HepG2 (cell line): ENCODE results near the gene SLC25A25. TPM values are rescaled to one million over a fixed set of nuclear protein-coding genes. Genes with fewer than 3 reads are reported as not detected.

Source experiments
- AFF4 ChIP-seq: sonication (generic); formaldehyde crosslinking; IDR thresholded peaks from 2 replicates; pipeline ENCODE4 v1.4.0; 2020; ENCODE audit warnings: missing genetic modification reagents
- CBX5 ChIP-seq: sonication (generic); formaldehyde crosslinking; IDR thresholded peaks from 2 replicates; pipeline ENCODE4 v1.4.0; 2020; ENCODE audit warnings: missing genetic modification reagents, borderline replicate concordance
- CHD4 ChIP-seq: fragments of 200-600 bp; sonication (generic); IDR thresholded peaks from 2 replicates; pipeline ENCODE4 v1.7.0; 2017; ENCODE audit warnings: mild to moderate bottlenecking, low read length, borderline replicate concordance
- EHMT2 ChIP-seq: fragments of 200-600 bp; sonication (generic); IDR thresholded peaks from 2 replicates; pipeline ENCODE4 v1.7.0; 2017; ENCODE audit warnings: antibody characterized with exemption, low read depth, low read length, borderline replicate concordance
- FOXA3 ChIP-seq: IDR thresholded peaks from 2 replicates; pipeline ENCODE4 v1.6.1; 2016; ENCODE audit warnings: missing genetic modification reagents, missing compliant biosample characterization
- GABPB1 ChIP-seq: IDR thresholded peaks from 2 replicates; pipeline ENCODE4 v1.6.1; 2016; ENCODE audit warnings: mild to moderate bottlenecking, missing genetic modification reagents, moderate library complexity, missing compliant biosample characterization
- MAFK ChIP-seq, 2 experiments: IDR thresholded peaks in 1 of 2; conservative IDR thresholded peaks in 1 of 2; 2 replicates each; pipeline ENCODE4 v1.6.1; 2011; ENCODE audit warnings: improper control_type of control experiment in 2 of 2, low read length in 2 of 2
- MTF2 ChIP-seq: sonication (generic); formaldehyde crosslinking; IDR thresholded peaks from 2 replicates; pipeline ENCODE4 v1.5.0; 2020; ENCODE audit warnings: missing genetic modification reagents, borderline replicate concordance
- MYC ChIP-seq: sonication (generic); formaldehyde crosslinking; IDR thresholded peaks from 2 replicates; pipeline ENCODE4 v1.9.0; 2021; ENCODE audit warnings: missing genetic modification reagents, borderline replicate concordance
- NFE2 ChIP-seq: sonication (generic); formaldehyde crosslinking; IDR thresholded peaks from 2 replicates; pipeline ENCODE4 v1.4.0; 2020; ENCODE audit warnings: missing genetic modification reagents
- NFE2L1 ChIP-seq: sonication (generic); formaldehyde crosslinking; IDR thresholded peaks from 2 replicates; pipeline ENCODE4 v1.4.0; 2020; ENCODE audit warnings: missing genetic modification reagents, mild to moderate bottlenecking, borderline replicate concordance
- NR2F2 ChIP-seq: IDR thresholded peaks from 2 replicates; pipeline ENCODE4 v1.6.1; 2012; ENCODE audit warnings: low read depth, inconsistent platforms, borderline replicate concordance
- POGZ ChIP-seq: sonication (generic); formaldehyde crosslinking; IDR thresholded peaks from 2 replicates; pipeline ENCODE4 v1.4.0; 2020; ENCODE audit warnings: mild to moderate bottlenecking, missing genetic modification reagents
- RBAK ChIP-seq: sonication (generic); formaldehyde crosslinking; IDR thresholded peaks from 2 replicates; pipeline ENCODE4 v1.5.1; 2020; ENCODE audit warnings: mild to moderate bottlenecking, missing genetic modification reagents
- RELA ChIP-seq: sonication (generic); formaldehyde crosslinking; IDR thresholded peaks from 2 replicates; pipeline ENCODE4 v1.4.0; 2020; ENCODE audit warnings: missing genetic modification reagents
- TBP ChIP-seq: sonication (generic); formaldehyde crosslinking; IDR thresholded peaks from 2 replicates; pipeline ENCODE4 v1.5.0; 2020; ENCODE audit warnings: missing genetic modification reagents
- TBX3 ChIP-seq: fragments of 450-650 bp; IDR thresholded peaks from 2 replicates; pipeline ENCODE4 v1.6.1; 2017; ENCODE audit warnings: antibody characterized with exemption, mild to moderate bottlenecking, inconsistent platforms, borderline replicate concordance
- TRIM24 ChIP-seq: sonication (generic); formaldehyde crosslinking; IDR thresholded peaks from 2 replicates; pipeline ENCODE4 v1.8.0; 2022; ENCODE audit warnings: mild to moderate bottlenecking, missing genetic modification reagents
- ZFP1 ChIP-seq: IDR thresholded peaks from 2 replicates; pipeline ENCODE4 v1.6.1; 2016
- ZFP37 ChIP-seq: sonication (generic); formaldehyde crosslinking; IDR thresholded peaks from 2 replicates; pipeline ENCODE4 v1.4.0; 2020; ENCODE audit warnings: missing genetic modification reagents, borderline replicate concordance
- ZNF326 ChIP-seq: sonication (generic); formaldehyde crosslinking; IDR thresholded peaks from 2 replicates; pipeline ENCODE4 v1.4.0; 2020; ENCODE audit warnings: missing genetic modification reagents, borderline replicate concordance
- ZNF430 ChIP-seq: sonication (generic); formaldehyde crosslinking; IDR thresholded peaks from 2 replicates; pipeline ENCODE4 v1.9.0; 2021; ENCODE audit warnings: mild to moderate bottlenecking, missing genetic modification reagents
- ZNF580 ChIP-seq: IDR thresholded peaks from 2 replicates; pipeline ENCODE4 v1.6.1; 2016; ENCODE audit warnings: low read depth, borderline replicate concordance
- ZNF589 ChIP-seq: sonication (generic); formaldehyde crosslinking; conservative IDR thresholded peaks from 2 replicates; pipeline ENCODE4 v1.8.0; 2022; ENCODE audit warnings: mild to moderate bottlenecking, moderate library complexity, missing genetic modification reagents
- ZNF652 ChIP-seq: IDR thresholded peaks from 2 replicates; pipeline ENCODE4 v1.6.1; 2016; ENCODE audit warnings: low read depth, borderline replicate concordance
- ZNF674 ChIP-seq: sonication (generic); formaldehyde crosslinking; IDR thresholded peaks from 2 replicates; pipeline ENCODE4 v1.5.0; 2020; ENCODE audit warnings: low read depth, mild to moderate bottlenecking, missing genetic modification reagents
- ZNF7 ChIP-seq: IDR thresholded peaks from 2 replicates; pipeline ENCODE4 v1.6.1; 2016; ENCODE audit warnings: missing biosample characterization, missing genetic modification reagents
- ZNF713 ChIP-seq: sonication (generic); formaldehyde crosslinking; IDR thresholded peaks from 2 replicates; pipeline ENCODE4 v1.4.0; 2020; ENCODE audit warnings: mild to moderate bottlenecking, missing genetic modification reagents
- ZNF75D ChIP-seq: sonication (generic); formaldehyde crosslinking; IDR thresholded peaks from 2 replicates; pipeline ENCODE4 v1.8.1; 2023; ENCODE audit warnings: missing genetic modification reagents, mild to moderate bottlenecking, borderline replicate concordance
- ZNF839 ChIP-seq: sonication (generic); formaldehyde crosslinking; IDR thresholded peaks from 2 replicates; pipeline ENCODE4 v1.4.0; 2020; ENCODE audit warnings: missing genetic modification reagents, mild to moderate bottlenecking, borderline replicate concordance
- polyA plus RNA-seq, 8 experiments: library from polyadenylated mRNA; depleted of rRNA in 3 of 8; stranded (reverse) in 7 of 8; unstranded in 1 of 8; fragments of >200 nt; fragmentation: Illumina TruSeq in 4 of 8; extraction: Trizol in 4 of 8; gene quantifications; 2 replicates each; pipeline versions ENCODE4 v1.2.1 to v1.2.3, GENCODE V29; 2011 to 2016; ENCODE audit warnings: low read depth in 4 of 8, missing spikeins in 1 of 8, mixed read lengths in 1 of 8; ENCODE audit not compliant: insufficient read depth in 1 of 8
- total RNA-seq, 5 experiments: library from RNA; depleted of rRNA; stranded (reverse); fragments of >200 nt; fragmentation: Illumina TruSeq; extraction: Trizol; gene quantifications; 2 replicates each; pipeline ENCODE4 v1.2.3, GENCODE V29; 2016; ENCODE audit warnings: low read depth in 1 of 5

SLC25A25 gene
- total and polyA plus RNA-seq, 2 of the 13 experiments (the other 11 are each of a cell fraction or from before 2014, with no cell fraction given), result 10.5 to 24.8 TPM

GRCh38 chr9:128067645-128068385 is at the start of gene SLC25A25 (continued):
- TF ChIP-seq TBX3, result no peak
- TF ChIP-seq ZNF652 (CRISPR knock-in tag), result no peak
- peak; percentile 7; the same call in 1 of the 2 replicates for TF ChIP-seq MYC
- peak; percentile 54; the same call in 1 of the 2 replicates for TF ChIP-seq CHD4
- no peak for TF ChIP-seq NFE2 (CRISPR knock-in tag)
- no peak for TF ChIP-seq TRIM24 (CRISPR knock-in tag)
- TF ChIP-seq GABPB1 (CRISPR knock-in tag), result peak; percentile 85
- TF ChIP-seq ZNF580 (CRISPR knock-in tag), result no peak
- no peak for TF ChIP-seq ZNF589 (CRISPR knock-in tag)
- no peak for TF ChIP-seq NFE2L1 (CRISPR knock-in tag)
- TF ChIP-seq EHMT2, result no peak
- no peak for TF ChIP-seq CBX5
- TF ChIP-seq RELA (CRISPR knock-in tag), result 0 out of 2 replicates have a peak, but pooled peaks have one; percentile 29
- TF ChIP-seq AFF4 (CRISPR knock-in tag), result no peak
- no peak for TF ChIP-seq ZFP1 (CRISPR knock-in tag)
- no peak for TF ChIP-seq NR2F2
- peak; percentile 35; the same call in 1 of the 2 replicates for TF ChIP-seq FOXA3 (CRISPR knock-in tag)
- no peak for TF ChIP-seq MAFK (conservative IDR thresholded peaks at IDR 0.05 in 1 of 2, IDR thresholded peaks at IDR 0.05 in 1 of 2; ENCODE audit: low read length in 2 of 2)
- no peak for TF ChIP-seq ZNF713 (CRISPR knock-in tag)
- no peak for TF ChIP-seq ZNF839 (CRISPR knock-in tag)
- TF ChIP-seq ZNF430 (CRISPR knock-in tag), result no peak
- no peak for TF ChIP-seq TBP (CRISPR knock-in tag)
- TF ChIP-seq ZNF7 (CRISPR knock-in tag), result no peak
- TF ChIP-seq ZNF326 (CRISPR knock-in tag), result no peak
- TF ChIP-seq ZFP37 (CRISPR knock-in tag), result no peak
- TF ChIP-seq POGZ (CRISPR knock-in tag), result no peak
- TF ChIP-seq RBAK, result no peak
- TF ChIP-seq MTF2 (CRISPR knock-in tag), result no peak
- TF ChIP-seq ZNF75D (CRISPR knock-in tag), result no peak
- no peak; the same call in 1 of the 2 replicates for TF ChIP-seq ZNF674 (CRISPR knock-in tag)
